ENCODE data around the gene IFNG-AS1.

GRCh38 chr12:68016136-68016535, 26.9 kb downstream of the IFNG-AS1 start:
- no peak for TF ChIP-seq CTCF (IDR thresholded peaks at IDR 0.05)
- no peak for TF ChIP-seq POLR2A (IDR thresholded peaks at IDR 0.05)
